Measurements from ENCODE around the gene KRT73. TPM values are rescaled to one million over a fixed set of nuclear protein-coding genes. Genes with fewer than 3 reads are reported as not detected.

KRT73 gene
- total and polyA plus RNA-seq, 2 donors: 0.11 TPM; not detected in 1

- no peak overlapping the region for H3K27ac ChIP-seq (ENCODE audit: low read depth)
- no peak overlapping the region for H3K4me3 ChIP-seq (ENCODE audit: low read depth, low read length)
- 74% methylated on average over 2 of the region's 2 CpGs for WGBS
- no peak for DNase-seq (ENCODE audit: extremely low spot score)
- H3K4me1 ChIP-seq (ENCODE audit: insufficient read depth): no peaks in the 10 kb centered on the region
- no peaks in the 10 kb centered on the region for H3K36me3 ChIP-seq (ENCODE audit: insufficient read depth)
Measured at GRCh38 chr12:52627395-52628110, 9.2 kb upstream of the KRT73 start.

GRCh38 chr12:52622349-52622748 lies 4.0 kb upstream of the KRT73 start:
- Histone ChIP-seq H3K27ac (ENCODE audit: low read depth) (no peak overlapping the region), H3K36me3 (ENCODE audit: insufficient read depth) (no peaks in the 10 kb centered on the region), H3K4me1 (ENCODE audit: insufficient read depth) (no peaks in the 10 kb centered on the region), H3K4me3 (ENCODE audit: low read depth, low read length) (no peak overlapping the region)
- no peak for DNase-seq (ENCODE audit: extremely low spot score)
- WGBS: 78% methylated on average over 5 of the region's 5 CpGs

- 75% methylated on average over 2 of the region's 2 CpGs for WGBS
- Histone ChIP-seq H3K27ac (ENCODE audit: low read depth) (no peak overlapping the region), H3K36me3 (ENCODE audit: insufficient read depth) (no peaks in the 10 kb centered on the region), H3K4me1 (ENCODE audit: insufficient read depth) (no peaks in the 10 kb centered on the region), H3K4me3 (ENCODE audit: low read depth, low read length) (no peak overlapping the region)
- DNase-seq (ENCODE audit: extremely low spot score): no peak
Measured at GRCh38 chr12:52618866-52619265, 507 bp upstream of the KRT73 start.

- no peak for DNase-seq (ENCODE audit: extremely low spot score)
- 88% methylated on average over 7 of the region's 7 CpGs for WGBS
- H3K36me3 ChIP-seq (ENCODE audit: insufficient read depth): no peaks in the 10 kb centered on the region
- H3K4me3 ChIP-seq (ENCODE audit: low read depth, low read length): no peak overlapping the region
- H3K4me1 ChIP-seq (ENCODE audit: insufficient read depth): no peaks in the 10 kb centered on the region
- no peak overlapping the region for H3K27ac ChIP-seq (ENCODE audit: low read depth)
Measured at GRCh38 chr12:52617403-52617785, 965 bp downstream of the KRT73 start.

GRCh38 chr12:52616680-52617402 lies 1.5 kb downstream of the KRT73 start:
- Histone ChIP-seq H3K36me3 (ENCODE audit: insufficient read depth) (no peaks in the 10 kb centered on the region), H3K4me1 (ENCODE audit: insufficient read depth) (no peaks in the 10 kb centered on the region), H3K27ac (ENCODE audit: low read depth) (no peak overlapping the region), H3K4me3 (ENCODE audit: low read depth, low read length) (no peak overlapping the region)
- no peak for DNase-seq (ENCODE audit: extremely low spot score)
- 82% methylated on average over 10 of the region's 10 CpGs for WGBS

- no peak overlapping the region for H3K4me3 ChIP-seq (ENCODE audit: low read depth, low read length)
- no peaks in the 10 kb centered on the region for H3K36me3 ChIP-seq (ENCODE audit: insufficient read depth)
- no peaks in the 10 kb centered on the region for H3K4me1 ChIP-seq (ENCODE audit: insufficient read depth)
- WGBS: 88% methylated on average over 9 of the region's 9 CpGs
- no peak overlapping the region for H3K27ac ChIP-seq (ENCODE audit: low read depth)
- no peak for DNase-seq (ENCODE audit: extremely low spot score)
Measured at GRCh38 chr12:52615912-52616311, 2.4 kb downstream of the KRT73 start.

GRCh38 chr12:52615208-52615868 lies 3.0 kb downstream of the KRT73 start:
- no peak overlapping the region for H3K27ac ChIP-seq (ENCODE audit: low read depth)
- H3K36me3 ChIP-seq (ENCODE audit: insufficient read depth): no peaks in the 10 kb centered on the region
- no peak overlapping the region for H3K4me3 ChIP-seq (ENCODE audit: low read depth, low read length)
- H3K4me1 ChIP-seq (ENCODE audit: insufficient read depth): no peaks in the 10 kb centered on the region
- DNase-seq (ENCODE audit: extremely low spot score): no peak
- WGBS: 71% methylated on average over 6 of the region's 6 CpGs

GRCh38 chr12:52614381-52615207 lies 3.8 kb downstream of the KRT73 start:
- 90% methylated on average over 10 of the region's 10 CpGs for WGBS
- Histone ChIP-seq H3K36me3 (ENCODE audit: insufficient read depth) (no peaks in the 10 kb centered on the region), H3K4me1 (ENCODE audit: insufficient read depth) (no peaks in the 10 kb centered on the region), H3K27ac (ENCODE audit: low read depth) (no peak overlapping the region), H3K4me3 (ENCODE audit: low read depth, low read length) (no peak overlapping the region)
- no peak for DNase-seq (ENCODE audit: extremely low spot score)

- DNase-seq (ENCODE audit: extremely low spot score): no peak
- no peak overlapping the region for H3K27ac ChIP-seq (ENCODE audit: low read depth)
- no peaks in the 10 kb centered on the region for H3K36me3 ChIP-seq (ENCODE audit: insufficient read depth)
- no peaks in the 10 kb centered on the region for H3K4me1 ChIP-seq (ENCODE audit: insufficient read depth)
- H3K4me3 ChIP-seq (ENCODE audit: low read depth, low read length): no peak overlapping the region
- 96% methylated on average over 9 of the region's 9 CpGs for WGBS
Measured at GRCh38 chr12:52613384-52614030, 4.9 kb downstream of the KRT73 start.

GRCh38 chr12:52612431-52613383 lies 5.7 kb downstream of the KRT73 start:
- H3K27ac ChIP-seq (ENCODE audit: low read depth): no peak overlapping the region

GRCh38 chr12:52611080-52611468 lies 7.3 kb downstream of the KRT73 start:
- DNase-seq (ENCODE audit: extremely low spot score): no peak
- 94% methylated on average over 6 of the region's 6 CpGs for WGBS
- Histone ChIP-seq H3K4me3 (ENCODE audit: low read depth, low read length) (no peak overlapping the region), H3K27ac (ENCODE audit: low read depth) (no peak overlapping the region), H3K4me1 (ENCODE audit: insufficient read depth) (no peaks in the 10 kb centered on the region), H3K36me3 (ENCODE audit: insufficient read depth) (no peaks in the 10 kb centered on the region)

More at GRCh38 chr12:52612431-52613383, 5.7 kb downstream of the KRT73 start:
- Histone ChIP-seq H3K4me1 (ENCODE audit: insufficient read depth) (no peaks in the 10 kb centered on the region), H3K4me3 (ENCODE audit: low read depth, low read length) (no peak overlapping the region), H3K36me3 (ENCODE audit: insufficient read depth) (no peaks in the 10 kb centered on the region)
- 82% methylated on average over 5 of the region's 5 CpGs for WGBS
- DNase-seq (ENCODE audit: extremely low spot score): no peak
